Dedifferentiated amniotic fluid mesenchymal stem cell (primary cell): Measurements from ENCODE around the gene KLC1.

Source experiments
- DNase-seq: peaks from one replicate; pipeline ENCODE4 v3.0.0-alpha.2; 2016; ENCODE audit errors: extremely low spot score

The KLC1 gene

GRCh38 chr14:103749860-103750259 lies 120.8 kb downstream of the KLC1 start:
- DNase-seq = no peak
